HepG2 (cell line): ENCODE measurements around the gene KRTAP3-2. TPM values are rescaled to one million over a fixed set of nuclear protein-coding genes. Genes with fewer than 3 reads are reported as not detected.
A peak's percentile ranks its signal among the peaks of the same experiment; 100 is the strongest.

Experiments used
- ATAC-seq: fragments of 200-7000 bp; cut with Tn5 transposase; 3 replicates; pipeline ENCODE4 v1.9.1; 2020; ENCODE audit warnings: mild to moderate bottlenecking, moderate library complexity
- BruUV-seq: library from RNA; stranded (reverse); fragments of 400-500 nt; replicated peaks from 2 replicates; lab custom pipeline; 2021; lab: Mats Ljungman, UMichigan
- CTCF ChIA-PET: fragments of 300-600 bp; formaldehyde crosslinking; extraction: SDS; loops from one replicate; lab custom pipeline; 2021; ENCODE audit warnings: low total read pairs, inconsistent platforms, low intra/inter-chr PET ratio; lab: Yijun Ruan, JAX
- POLR2A ChIA-PET: fragments of 350-600 bp; sonication (Branson Sonifier 250); formaldehyde crosslinking; loops from one replicate; lab custom pipeline; 2020; ENCODE audit warnings: antibody characterized with exemption, inconsistent platforms; lab: Yijun Ruan, JAX
- DNase-seq: peaks from one replicate; pipeline ENCODE4 v3.0.0-alpha.2; 2015; ENCODE audit warnings: low spot score
- FAIRE-seq: peaks from 3 replicates; lab custom pipeline; 2011; peaks lifted over from hg19 to GRCh38; lab: Jason Lieb, UNC
- H2AFZ ChIP-seq: one replicate; pipeline ENCODE4 v1.6.1; 2011; ENCODE audit warnings: low read length, inconsistent platforms
- H3K27ac ChIP-seq: fragments of 300-600 bp; 3 replicates; pipeline ENCODE4 v1.8.0; 2011; ENCODE audit warnings: mixed run types, mild to moderate bottlenecking, mixed read lengths, low read length, inconsistent platforms; ENCODE audit not compliant: insufficient read depth; ENCODE audit errors: extremely low read length
- H3K27me3 ChIP-seq, 2 experiments: fragments of 200-600 bp in 1 of 2; 2 replicates in 1 of 2; 3 replicates in 1 of 2; pipeline versions ENCODE4 v1.6.0 to v1.8.0; 2011; ENCODE audit warnings: low read length in 2 of 2, mild to moderate bottlenecking in 2 of 2, moderate library complexity in 2 of 2, inconsistent platforms in 1 of 2; ENCODE audit not compliant: insufficient read depth in 2 of 2, control insufficient read depth in 1 of 2
- H3K36me3 ChIP-seq, 2 experiments: fragments of 200-600 bp in 1 of 2; replicated peaks in 1 of 2; 2 replicates in 1 of 2; 3 replicates in 1 of 2; pipeline versions ENCODE4 v1.5.1 to v1.8.0; 2011; ENCODE audit warnings: low read length in 2 of 2, inconsistent platforms in 1 of 2; ENCODE audit not compliant: insufficient read depth in 2 of 2, control insufficient read depth in 1 of 2
- H3K4me1 ChIP-seq: 2 replicates; pipeline ENCODE4 v1.5.1; 2012; ENCODE audit warnings: low read length, inconsistent platforms; ENCODE audit not compliant: insufficient read depth
- H3K4me2 ChIP-seq: 2 replicates; pipeline ENCODE4 v1.6.0; 2011; ENCODE audit warnings: low read depth, low read length, inconsistent platforms
- H3K4me3 ChIP-seq, 3 experiments: fragments of 200-600 bp in 1 of 3; sonication (generic), shearing (Covaris generic) in 1 of 3; replicated peaks in 1 of 3; 2 replicates each; pipeline ENCODE4 v1.5.1; 2011 to 2016; ENCODE audit warnings: low read length in 3 of 3, inconsistent platforms in 2 of 3, low read depth in 2 of 3, mild to moderate bottlenecking in 2 of 3, control low read depth in 1 of 3, mixed read lengths in 1 of 3; ENCODE audit not compliant: insufficient read depth in 1 of 3
- H3K79me2 ChIP-seq: one replicate; pipeline ENCODE4 v1.6.1; 2011; ENCODE audit warnings: low read length, inconsistent platforms; ENCODE audit not compliant: insufficient read depth
- H3K9ac ChIP-seq: 2 replicates; pipeline ENCODE4 v1.6.0; 2011; ENCODE audit warnings: mild to moderate bottlenecking, low read depth, low read length, inconsistent platforms; ENCODE audit not compliant: insufficient read depth
- H3K9me3 ChIP-seq: 2 replicates; pipeline ENCODE4 v1.5.1; 2012; ENCODE audit warnings: mild to moderate bottlenecking, low read length
- H4K20me1 ChIP-seq: 2 replicates; pipeline ENCODE4 v1.6.0; 2011; ENCODE audit warnings: inconsistent platforms, mild to moderate bottlenecking, low read length, moderate library complexity; ENCODE audit not compliant: insufficient read depth
- E2F5 ChIP-seq: sonication (generic); formaldehyde crosslinking; conservative IDR thresholded peaks from 2 replicates; pipeline ENCODE4 v1.4.0; 2020; ENCODE audit warnings: missing genetic modification reagents
- FOXP1 ChIP-seq, 2 experiments: fragments of 450-650 bp in 1 of 2; IDR thresholded peaks; 2 replicates each; pipeline ENCODE4 v1.6.1; 2017 to 2018; ENCODE audit warnings: antibody characterized with exemption in 1 of 2
- GPN1 ChIP-seq: sonication (generic); formaldehyde crosslinking; IDR thresholded peaks from 2 replicates; pipeline ENCODE4 v1.5.1; 2020; ENCODE audit warnings: missing genetic modification reagents, borderline replicate concordance
- HMG20B ChIP-seq: conservative IDR thresholded peaks from 2 replicates; pipeline ENCODE4 v1.6.1; 2016; ENCODE audit warnings: missing genetic modification reagents, missing compliant biosample characterization
- HOXA7 ChIP-seq: sonication (generic); formaldehyde crosslinking; IDR thresholded peaks from 2 replicates; pipeline ENCODE4 v1.8.1; 2022; ENCODE audit warnings: mild to moderate bottlenecking, missing genetic modification reagents, moderate library complexity
- KDM1A ChIP-seq: IDR thresholded peaks from 2 replicates; pipeline ENCODE4 v1.6.1; 2016; ENCODE audit warnings: missing compliant biosample characterization
- KDM4B ChIP-seq: sonication (generic); formaldehyde crosslinking; IDR thresholded peaks from 2 replicates; pipeline ENCODE4 v1.4.0; 2020; ENCODE audit warnings: missing genetic modification reagents
- KLF9 ChIP-seq: IDR thresholded peaks from 2 replicates; pipeline ENCODE4 v1.6.1; 2016; ENCODE audit warnings: low read depth
- NFKBIZ ChIP-seq: IDR thresholded peaks from 2 replicates; pipeline ENCODE4 v1.6.1; 2018; ENCODE audit warnings: missing genetic modification reagents, missing compliant biosample characterization
- PRDM4 ChIP-seq: sonication (generic); formaldehyde crosslinking; IDR thresholded peaks from 2 replicates; pipeline ENCODE4 v1.9.0; 2021; ENCODE audit warnings: missing genetic modification reagents, borderline replicate concordance
- SMAD9 ChIP-seq: sonication (generic); formaldehyde crosslinking; IDR thresholded peaks from 2 replicates; pipeline ENCODE4 v1.5.1; 2020; ENCODE audit warnings: mild to moderate bottlenecking, missing genetic modification reagents
- SRSF1 ChIP-seq: fragments of 200-400 bp; formaldehyde crosslinking; optimal IDR thresholded peaks from 2 replicates; pipeline ENCODE3; 2017; ENCODE audit warnings: mild to moderate bottlenecking, low read depth, low read length, moderate library complexity
- TCF7 ChIP-seq: sonication (generic); IDR thresholded peaks from 2 replicates; pipeline ENCODE4 v1.6.1; 2016; ENCODE audit warnings: antibody characterized with exemption, low read depth
- ZBTB14 ChIP-seq: sonication (generic); formaldehyde crosslinking; IDR thresholded peaks from 2 replicates; pipeline ENCODE4 v1.4.0; 2020; ENCODE audit warnings: missing genetic modification reagents
- ZBTB42 ChIP-seq: sonication (generic); formaldehyde crosslinking; IDR thresholded peaks from 2 replicates; pipeline ENCODE4 v1.5.0; 2020; ENCODE audit warnings: mild to moderate bottlenecking, missing genetic modification reagents
- ZNF207 ChIP-seq: fragments of 450-650 bp; IDR thresholded peaks from 2 replicates; pipeline ENCODE4 v1.6.1; 2016; ENCODE audit warnings: antibody characterized with exemption, borderline replicate concordance
- ZNF354B ChIP-seq: sonication (generic); formaldehyde crosslinking; IDR thresholded peaks from 2 replicates; pipeline ENCODE4 v1.8.0; 2022; ENCODE audit warnings: mild to moderate bottlenecking, missing genetic modification reagents
- ZNF550 ChIP-seq: sonication (generic); formaldehyde crosslinking; IDR thresholded peaks from 2 replicates; pipeline ENCODE4 v1.4.0; 2020; ENCODE audit warnings: mild to moderate bottlenecking, missing genetic modification reagents, borderline replicate concordance
- ZNF576 ChIP-seq: sonication (generic); formaldehyde crosslinking; IDR thresholded peaks from 2 replicates; pipeline ENCODE4 v1.4.0; 2020; ENCODE audit warnings: mild to moderate bottlenecking, missing genetic modification reagents
- ZNF615 ChIP-seq: sonication (generic); formaldehyde crosslinking; IDR thresholded peaks from 2 replicates; pipeline ENCODE4 v1.5.0; 2020; ENCODE audit warnings: mild to moderate bottlenecking, missing genetic modification reagents, borderline replicate concordance
- ZNF629 ChIP-seq: sonication (generic); formaldehyde crosslinking; conservative IDR thresholded peaks from 2 replicates; pipeline ENCODE4 v1.5.0; 2020; ENCODE audit warnings: missing genetic modification reagents
- WGBS: methylation state at CpG from one replicate; pipeline ENCODE4 v1.1.6; 2017; ENCODE audit warnings: low lambda C conversion rate; 5-methylcytosine and 5-hydroxymethylcytosine counted together
- in situ Hi-C: cut with HindIII; loops from 2 replicates; pipeline ENCODE4 v1.10.0; 2017; ENCODE audit warnings: low pct_unique_long_range_greater_than_20kb; ENCODE audit not compliant: extremely low pct_ligation_motif_present
- intact Hi-C: fragments of 100-400 bp; cut with micrococcal nuclease; formaldehyde crosslinking; loops from one replicate; pipeline ENCODE4 v1.10.0; 2022; ENCODE audit not compliant: unreplicated experiment
- polyA plus RNA-seq, 8 experiments: library from polyadenylated mRNA; depleted of rRNA in 3 of 8; stranded (reverse) in 7 of 8; unstranded in 1 of 8; fragments of >200 nt; fragmentation: Illumina TruSeq in 4 of 8; extraction: Trizol in 4 of 8; gene quantifications; 2 replicates each; pipeline versions ENCODE4 v1.2.1 to v1.2.3, GENCODE V29; 2011 to 2016; ENCODE audit warnings: low read depth in 4 of 8, missing spikeins in 1 of 8, mixed read lengths in 1 of 8; ENCODE audit not compliant: insufficient read depth in 1 of 8
- total RNA-seq, 5 experiments: library from RNA; depleted of rRNA; stranded (reverse); fragments of >200 nt; fragmentation: Illumina TruSeq; extraction: Trizol; gene quantifications; 2 replicates each; pipeline ENCODE4 v1.2.3, GENCODE V29; 2016; ENCODE audit warnings: low read depth in 1 of 5

KRTAP3-2 gene
- total and polyA plus RNA-seq, 2 of the 13 experiments (the other 11 are each of a cell fraction or from before 2014, with no cell fraction given), result not detected

GRCh38 chr17:40952661-40953060 lies 47.0 kb downstream of the KRTAP3-2 start:
- Histone ChIP-seq H3K79me2 (no peaks in the 10 kb centered on the region), H3K27ac (no peak overlapping the region), H2AFZ (peak overlapping the region; percentile 38), H3K4me3 (no peak overlapping the region), H3K27me3 (no peaks in the 10 kb centered on the region), H3K4me2 (no peak overlapping the region), H4K20me1 (no peaks in the 10 kb centered on the region), H3K36me3 (no peaks in the 10 kb centered on the region; a peak in 1 of 5 replicates), H3K9me3 (no peaks in the 10 kb centered on the region), H3K9ac (no peak overlapping the region), H3K4me1 (peaks cover 90% of the 10 kb centered on the region)
- 93% methylated on average over 1 of the region's 1 CpG for WGBS
- DNase-seq (no peak), ATAC-seq (no peak), FAIRE-seq (no peak)
- intact Hi-C loops, result no loop called here
- ChIA-PET POLR2A (no interaction called here), CTCF (no interaction called here)
- no TSS peak for BruUV-seq
- in situ Hi-C loops, result loop anchor here (10.0 kb wide), 1 partner anchor 102 kb away; the partner anchor contains the start of gene KRTAP2-2
- TF ChIP-seq ZNF629 (CRISPR knock-in tag), result peak; percentile 82
- no peak for TF ChIP-seq ZNF576 (CRISPR knock-in tag)
- TF ChIP-seq ZNF207, result no peak
- peak; percentile 54; the same call in 1 of the 2 replicates for TF ChIP-seq ZNF615 (CRISPR knock-in tag)
- no peak for TF ChIP-seq GPN1 (CRISPR knock-in tag)
- TF ChIP-seq SMAD9 (CRISPR knock-in tag), result no peak
- no peak for TF ChIP-seq ZNF354B (CRISPR knock-in tag)
- no peak for TF ChIP-seq KLF9
- no peak for TF ChIP-seq HOXA7 (CRISPR knock-in tag)
- no peak for TF ChIP-seq NFKBIZ
- TF ChIP-seq TCF7, result no peak
- TF ChIP-seq ZBTB42 (CRISPR knock-in tag), result no peak
- no peak for TF ChIP-seq FOXP1 (IDR thresholded peaks at IDR 0.05)
- TF ChIP-seq FOXP1 (CRISPR knock-in tag; IDR thresholded peaks at IDR 0.05), result no peak
- TF ChIP-seq ZBTB14 (CRISPR knock-in tag), result no peak
- 0 out of 2 replicates have a peak, but pooled peaks have one; percentile 43 for TF ChIP-seq KDM1A
- no peak for TF ChIP-seq E2F5 (CRISPR knock-in tag)
- TF ChIP-seq HMG20B (CRISPR knock-in tag), result no peak
- no peak for TF ChIP-seq PRDM4
- no peak for TF ChIP-seq SRSF1
- TF ChIP-seq ZNF550 (CRISPR knock-in tag), result no peak
- no peak for TF ChIP-seq KDM4B (CRISPR knock-in tag)
